Dermis blood vessel endothelial cell (primary cell): ENCODE data around the gene C11orf98. TPM values are rescaled to one million over a fixed set of nuclear protein-coding genes. Genes with fewer than 3 reads are reported as not detected.
A peak's percentile ranks its signal among the peaks of the same experiment; 100 is the strongest.
"Not testable (repeated sequence)": the region's sequence is repeated elsewhere in the genome, so short reads cannot be mapped to it uniquely, and the experiment has no call there.

Source experiments
- DNase-seq: peaks from one replicate; pipeline ENCODE4 v3.0.0; 2010
- total RNA-seq: library from RNA; depleted of rRNA; stranded (reverse); fragments of >200 nt; gene quantifications from 2 replicates; pipeline ENCODE4 v1.2.3, GENCODE V29; 2014

Gene C11orf98
- total RNA-seq, 1 donor from 2014 or later = 28.6 TPM

GRCh38 chr11:62648967-62649364 is 16.0 kb downstream of the C11orf98 start:
- DNase-seq = no peak

GRCh38 chr11:62648185-62648966 is 16.6 kb downstream of the C11orf98 start:
- no peak for DNase-seq

- DNase-seq = no peak
These were observed 17.4 kb downstream of the C11orf98 start for GRCh38 chr11:62647609-62648005.

- no peak for DNase-seq
These were observed 18.0 kb downstream of the C11orf98 start for GRCh38 chr11:62646825-62647608.

- peak; percentile 99 for DNase-seq
These were observed 18.8 kb downstream of the C11orf98 start, which contains the start of gene GANAB for GRCh38 chr11:62645946-62646824. Gene GANAB (minus strand): TSS chr11:62646613. CDS start chr11:62646599, 14 bp downstream.

- no peak for DNase-seq
These were observed 19.4 kb downstream of the C11orf98 start for GRCh38 chr11:62645671-62645945.

GRCh38 chr11:62644220-62644619 is 20.8 kb downstream of the C11orf98 start:
- DNase-seq = no peak

- no peak for DNase-seq
These were observed 32.5 kb downstream of the C11orf98 start for GRCh38 chr11:62632492-62632891.

- DNase-seq = peak; percentile 40
These were observed 37.3 kb downstream of the C11orf98 start for GRCh38 chr11:62627713-62628112.

- peak; percentile 51 for DNase-seq
These were observed 42.4 kb downstream of the C11orf98 start for GRCh38 chr11:62622476-62623089.

GRCh38 chr11:62621567-62622470 is 43.2 kb downstream of the C11orf98 start, which contains the start of gene B3GAT3:
Gene B3GAT3 (minus strand): TSS chr11:62621986. CDS start chr11:62621947, 39 bp downstream.
- peak; percentile 98 for DNase-seq

- no peak for DNase-seq
These were observed 43.9 kb downstream of the C11orf98 start for GRCh38 chr11:62621027-62621566.

GRCh38 chr11:62616957-62617356 is 48.1 kb downstream of the C11orf98 start:
- not testable (repeated sequence) for DNase-seq

- no peak for DNase-seq
These were observed 49.5 kb downstream of the C11orf98 start for GRCh38 chr11:62615521-62615920.

- DNase-seq = no peak
These were observed 50.7 kb downstream of the C11orf98 start for GRCh38 chr11:62614275-62614674.

- DNase-seq = no peak
These were observed 51.7 kb downstream of the C11orf98 start for GRCh38 chr11:62613291-62613778.
